Liver (tissue), 3 donors: ENCODE data around the gene TLX3.

Experiments
- RAD21 ChIP-seq, 2 donors: IDR thresholded peaks; 2 replicates each; pipeline ENCODE4 v1.6.1; 2016; ENCODE audit warnings: antibody characterized with exemption in 2 of 2, mild to moderate bottlenecking in 2 of 2
- REST ChIP-seq: IDR thresholded peaks from 2 replicates; pipeline ENCODE4 v1.6.1; 2016; ENCODE audit warnings: antibody characterized with exemption, mild to moderate bottlenecking
- SP1 ChIP-seq: IDR thresholded peaks from 2 replicates; pipeline ENCODE4 v1.6.1; 2018; ENCODE audit warnings: antibody characterized with exemption, mild to moderate bottlenecking
- TAF1 ChIP-seq: conservative IDR thresholded peaks from 2 replicates; pipeline ENCODE4 v1.6.1; 2016; ENCODE audit warnings: antibody characterized with exemption, mild to moderate bottlenecking
- YY1 ChIP-seq: IDR thresholded peaks from 2 replicates; pipeline ENCODE4 v1.6.1; 2016; ENCODE audit warnings: antibody characterized with exemption, mild to moderate bottlenecking
- TF ChIP-seq, protein P1 (sequence below): fragments of 150-350 bp; IDR thresholded peaks from 2 replicates; pipeline ENCODE4 v1.5.1; 2017; ENCODE audit warnings: improper control_type of control experiment, low read depth, low read length; ENCODE audit not compliant: missing input control
- TF ChIP-seq, protein P2 (sequence below): IDR thresholded peaks from 2 replicates; pipeline ENCODE4 v1.6.1; 2016; ENCODE audit warnings: antibody characterized with exemption
- donor health status: healthy.
- donor health status: healthy.

- TF ChIP-seq, protein P1, sequence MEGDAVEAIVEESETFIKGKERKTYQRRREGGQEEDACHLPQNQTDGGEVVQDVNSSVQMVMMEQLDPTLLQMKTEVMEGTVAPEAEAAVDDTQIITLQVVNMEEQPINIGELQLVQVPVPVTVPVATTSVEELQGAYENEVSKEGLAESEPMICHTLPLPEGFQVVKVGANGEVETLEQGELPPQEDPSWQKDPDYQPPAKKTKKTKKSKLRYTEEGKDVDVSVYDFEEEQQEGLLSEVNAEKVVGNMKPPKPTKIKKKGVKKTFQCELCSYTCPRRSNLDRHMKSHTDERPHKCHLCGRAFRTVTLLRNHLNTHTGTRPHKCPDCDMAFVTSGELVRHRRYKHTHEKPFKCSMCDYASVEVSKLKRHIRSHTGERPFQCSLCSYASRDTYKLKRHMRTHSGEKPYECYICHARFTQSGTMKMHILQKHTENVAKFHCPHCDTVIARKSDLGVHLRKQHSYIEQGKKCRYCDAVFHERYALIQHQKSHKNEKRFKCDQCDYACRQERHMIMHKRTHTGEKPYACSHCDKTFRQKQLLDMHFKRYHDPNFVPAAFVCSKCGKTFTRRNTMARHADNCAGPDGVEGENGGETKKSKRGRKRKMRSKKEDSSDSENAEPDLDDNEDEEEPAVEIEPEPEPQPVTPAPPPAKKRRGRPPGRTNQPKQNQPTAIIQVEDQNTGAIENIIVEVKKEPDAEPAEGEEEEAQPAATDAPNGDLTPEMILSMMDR, result no peak
- TF ChIP-seq YY1, result no peak
- TF ChIP-seq TAF1, result no peak
- no peak for TF ChIP-seq RAD21 (IDR thresholded peaks at IDR 0.05)
- no peak for TF ChIP-seq SP1
- TF ChIP-seq, protein P2, sequence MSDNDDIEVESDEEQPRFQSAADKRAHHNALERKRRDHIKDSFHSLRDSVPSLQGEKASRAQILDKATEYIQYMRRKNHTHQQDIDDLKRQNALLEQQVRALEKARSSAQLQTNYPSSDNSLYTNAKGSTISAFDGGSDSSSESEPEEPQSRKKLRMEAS, result no peak
- TF ChIP-seq REST, result no peak
Measured at GRCh38 chr5:171355302-171355724, 46.3 kb downstream of the TLX3 start.
